A549 (cell line): ENCODE measurements around the gene VPS51. TPM values are rescaled to one million over a fixed set of nuclear protein-coding genes. Genes with fewer than 3 reads are reported as not detected.

Experiments used
- ATAC-seq, 2 experiments: fragments of 200-7000 bp in 1 of 2; fragments of >200 bp in 1 of 2; cut with Nextera tagmentation in 1 of 2; cut with Tn5 transposase in 1 of 2; 3 replicates each; pipeline versions ENCODE4 v1.8.0 to v1.9.1; 2018 to 2020; ENCODE audit warnings: mild to moderate bottlenecking in 1 of 2, moderate library complexity in 1 of 2
- CTCF ChIA-PET: fragments of 300-600 bp; sonication (Branson Sonifier 250); formaldehyde crosslinking; extraction: SDS; loops from one replicate; lab custom pipeline; 2021; ENCODE audit warnings: antibody characterized with exemption, inconsistent platforms; lab: Yijun Ruan, JAX
- POLR2A ChIA-PET: fragments of 350-600 bp; formaldehyde crosslinking; extraction: SDS; loops from one replicate; lab custom pipeline; 2021; ENCODE audit warnings: antibody characterized with exemption, inconsistent platforms; lab: Yijun Ruan, JAX
- DNase-seq, 2 experiments: peaks; one replicate each; pipeline versions ENCODE4 v3.0.0 to v3.0.0-alpha.2; 2011 to 2016; ENCODE audit warnings: low read depth in 1 of 2, low spot score in 1 of 2
- FAIRE-seq: peaks from 2 replicates; lab custom pipeline; 2011; peaks lifted over from hg19 to GRCh38; lab: Jason Lieb, UNC
- H3K27ac ChIP-seq, 2 experiments: fragments of >200 bp; sonication (Bioruptor Twin); formaldehyde crosslinking; 3 replicates each; pipeline ENCODE4 v1.5.1; 2016 to 2017
- H3K4me1 ChIP-seq: fragments of >200 bp; sonication (Bioruptor Twin); formaldehyde crosslinking; 3 replicates; pipeline ENCODE4 v1.6.1; 2016
- H3K4me2 ChIP-seq: fragments of >200 bp; sonication (Bioruptor Twin); formaldehyde crosslinking; 3 replicates; pipeline ENCODE4 v1.6.1; 2016
- H3K4me3 ChIP-seq: fragments of >200 bp; sonication (Bioruptor Twin); formaldehyde crosslinking; 3 replicates; pipeline ENCODE4 v1.5.1; 2016
- H3K9me3 ChIP-seq: fragments of >200 bp; sonication (Bioruptor Twin); formaldehyde crosslinking; 3 replicates; pipeline ENCODE4 v1.6.1; 2016
- BCL3 ChIP-seq: fragments of >200 bp; sonication (Bioruptor Twin); formaldehyde crosslinking; IDR thresholded peaks from 3 replicates; pipeline ENCODE4 v1.6.1; 2016
- BHLHE40 ChIP-seq: IDR thresholded peaks from 2 replicates; pipeline ENCODE4 v1.6.1; 2012; ENCODE audit warnings: low read depth, low read length, inconsistent platforms
- CHD2 ChIP-seq: fragments of 150-350 bp; IDR thresholded peaks from 2 replicates; pipeline ENCODE4 v1.6.1; 2014; ENCODE audit warnings: low read length; ENCODE audit not compliant: partially characterized antibody
- CTCF ChIP-seq: fragments of >200 bp; sonication (Bioruptor Twin); formaldehyde crosslinking; IDR thresholded peaks from 3 replicates; pipeline ENCODE4 v1.5.1; 2016
- FOSL2 ChIP-seq, 2 experiments: fragments of 450-650 bp in 1 of 2; fragments of >200 bp in 1 of 2; sonication (Bioruptor Twin) in 1 of 2; formaldehyde crosslinking; IDR thresholded peaks; 2 replicates each; pipeline versions ENCODE4 v1.5.0 to v1.6.1; 2016 to 2020; ENCODE audit warnings: mild to moderate bottlenecking in 1 of 2, moderate library complexity in 1 of 2
- FOXS1 ChIP-seq: fragments of 250-450 bp; sonication (Bioruptor Pico); IDR thresholded peaks from 2 replicates; pipeline ENCODE4 v1.5.0; 2020; ENCODE audit warnings: mild to moderate bottlenecking, moderate library complexity
- GATA3 ChIP-seq: IDR thresholded peaks from 2 replicates; pipeline ENCODE4 v1.6.1; 2012; ENCODE audit warnings: borderline replicate concordance
- HDAC2 ChIP-seq: fragments of 200-600 bp; sonication (generic); IDR thresholded peaks from 2 replicates; pipeline ENCODE4 v1.6.1; 2016
- HEYL ChIP-seq: fragments of 250-450 bp; sonication (Bioruptor Pico); IDR thresholded peaks from 2 replicates; pipeline ENCODE4 v1.8.0; 2021; ENCODE audit warnings: mild to moderate bottlenecking, moderate library complexity
- HOXA7 ChIP-seq: fragments of 250-450 bp; sonication (Bioruptor Pico); IDR thresholded peaks from 2 replicates; pipeline ENCODE4 v1.5.0; 2020; ENCODE audit warnings: mild to moderate bottlenecking, moderate library complexity
- JUN ChIP-seq, 2 experiments: fragments of >200 bp; sonication (Bioruptor Twin); formaldehyde crosslinking; IDR thresholded peaks; 2 replicates in 1 of 2; 3 replicates in 1 of 2; pipeline ENCODE4 v1.6.1; 2016 to 2017
- KDM5A ChIP-seq: fragments of 200-600 bp; sonication (generic); IDR thresholded peaks from 2 replicates; pipeline ENCODE4 v1.6.1; 2016; ENCODE audit warnings: antibody characterized with exemption, mild to moderate bottlenecking
- MAZ ChIP-seq: fragments of 150-350 bp; IDR thresholded peaks from 2 replicates; pipeline ENCODE4 v1.6.1; 2014; ENCODE audit warnings: antibody characterized with exemption, low read depth, low read length, borderline replicate concordance
- MYC ChIP-seq: IDR thresholded peaks from 2 replicates; pipeline ENCODE4 v1.6.1; 2012; ENCODE audit warnings: mild to moderate bottlenecking, inconsistent platforms, low read length, improper control_type of control experiment, borderline replicate concordance
- NFE2L2 ChIP-seq: fragments of 150-350 bp; conservative IDR thresholded peaks from 2 replicates; pipeline ENCODE4 v1.6.1; 2014; ENCODE audit warnings: low read length
- PHF8 ChIP-seq: fragments of 200-600 bp; sonication (generic); IDR thresholded peaks from 2 replicates; pipeline ENCODE4 v1.6.1; 2016; ENCODE audit warnings: low read depth, mild to moderate bottlenecking, antibody characterized with exemption, moderate library complexity, borderline replicate concordance
- POLR2A ChIP-seq: IDR thresholded peaks from 2 replicates; pipeline ENCODE4 v1.6.1; 2012; ENCODE audit warnings: mild to moderate bottlenecking, low read length
- RAD21 ChIP-seq, 2 experiments: fragments of >200 bp in 1 of 2; sonication (Bioruptor Twin) in 1 of 2; formaldehyde crosslinking in 1 of 2; IDR thresholded peaks in 1 of 2; conservative IDR thresholded peaks in 1 of 2; 2 replicates in 1 of 2; 3 replicates in 1 of 2; pipeline ENCODE4 v1.6.1; 2012 to 2018; ENCODE audit warnings: inconsistent platforms in 1 of 2
- RARB ChIP-seq: fragments of 250-450 bp; sonication (Bioruptor Pico); IDR thresholded peaks from 2 replicates; pipeline ENCODE4 v1.8.0; 2021; ENCODE audit warnings: mild to moderate bottlenecking, moderate library complexity
- RCOR1 ChIP-seq: fragments of 150-350 bp; IDR thresholded peaks from 2 replicates; pipeline ENCODE4 v1.6.1; 2014; ENCODE audit warnings: antibody characterized with exemption, low read length, low read depth
- RFX5 ChIP-seq: fragments of 450-650 bp; IDR thresholded peaks from 2 replicates; pipeline ENCODE4 v1.7.1; 2014; ENCODE audit warnings: antibody characterized with exemption, mild to moderate bottlenecking, moderate library complexity
- TP53 ChIP-seq: fragments of 250-450 bp; sonication (Bioruptor Pico); IDR thresholded peaks from 2 replicates; pipeline ENCODE4 v1.5.0; 2021; ENCODE audit warnings: mild to moderate bottlenecking, moderate library complexity
- USF2 ChIP-seq: fragments of 450-650 bp; IDR thresholded peaks from 2 replicates; pipeline ENCODE4 v1.6.1; 2014; ENCODE audit warnings: antibody characterized with exemption
- ZNF302 ChIP-seq: fragments of 250-450 bp; sonication (Bioruptor Pico); IDR thresholded peaks from 2 replicates; pipeline ENCODE4 v1.9.0; 2021; ENCODE audit warnings: inconsistent platforms, mild to moderate bottlenecking, moderate library complexity
- ZSCAN20 ChIP-seq: fragments of 250-450 bp; sonication (Bioruptor Pico); IDR thresholded peaks from 2 replicates; pipeline ENCODE4 v1.8.0; 2022; ENCODE audit warnings: mild to moderate bottlenecking, moderate library complexity
- WGBS: methylation state at CpG from one replicate; pipeline ENCODE4 v1.1.6; 2017; ENCODE audit errors: missing lambda C conversion rate; 5-methylcytosine and 5-hydroxymethylcytosine counted together
- polyA plus RNA-seq, 4 experiments: library from polyadenylated mRNA; depleted of rRNA in 3 of 4; stranded (reverse); fragments of >200 nt; fragmentation: RNase III in 1 of 4; extraction: RNeasy Plus Mini Kit Qiagen cat#74134 plus additional on column Dnase treatment in 1 of 4; gene quantifications; 2 replicates in 3 of 4; 3 replicates in 1 of 4; pipeline ENCODE4 v1.2.3, GENCODE V29; 2011 to 2017

VPS51 gene
- polyA plus RNA-seq, 2 of the 4 experiments (the other 2 are of a cell fraction), result 37.2 to 51.0 TPM

- TF ChIP-seq MYC (no peak; the same call in none of the 2 replicates), HEYL (CRISPR knock-in tag) (no peak), HDAC2 (no peak), GATA3 (peak; percentile 86), MAZ (no peak; the same call in 1 of the 2 replicates), ZSCAN20 (CRISPR knock-in tag) (no peak), USF2 (no peak), HOXA7 (CRISPR knock-in tag) (no peak), CTCF (no peak), RCOR1 (no peak), TP53 (CRISPR knock-in tag) (peak; percentile 66; the same call in 1 of the 2 replicates), RFX5 (no peak), NFE2L2 (no peak), RAD21 (conservative IDR thresholded peaks at IDR 0.05 in 1 of 2, IDR thresholded peaks at IDR 0.05 in 1 of 2) (peak in 1 of 2 experiments; percentile 1; a peak in 1 of 5 replicates), ZNF302 (no peak), FOSL2 (IDR thresholded peaks at IDR 0.05) (no peak), FOSL2 (CRISPR knock-in tag; IDR thresholded peaks at IDR 0.05) (peak; percentile 39; the same call in 1 of the 2 replicates), RARB (CRISPR knock-in tag) (peak; percentile 61; the same call in 1 of the 2 replicates), POLR2A (peak; percentile 94), CHD2 (no peak), BHLHE40 (peak; percentile 59; the same call in 1 of the 2 replicates), FOXS1 (CRISPR knock-in tag) (no peak), JUN (IDR thresholded peaks at IDR 0.05) (peak; percentile 70 to 96; a peak in 4 of 5 replicates), BCL3 (peak; percentile 45; the same call in 2 of the 3 replicates), KDM5A (peak; percentile 33; the same call in 1 of the 2 replicates), PHF8 (peak; percentile 78)
- Histone ChIP-seq H3K27ac (peak within 1 kb of the TSS; percentile 96 to 98), H3K9me3 (no peaks in the 10 kb centered on the region), H3K4me3 (peak within 1 kb of the TSS; percentile 89), H3K4me2 (peak within 1 kb of the TSS; percentile 100), H3K4me1 (peaks cover 15% of the 10 kb centered on the region)
- DNase-seq (peak; percentile 93 to 96), FAIRE-seq (no peak), ATAC-seq (peak; percentile 88 to 91)
- ChIA-PET POLR2A (interaction anchor here (0.9 to 3.0 kb wide), 13 partner anchors 8 to 199 kb away, joined by 3 to 37 read pairs (median 7); partner anchors contain the start of genes CAPN1, DPF2, FAU and MRPL49), CTCF (interaction anchor here (0.9 to 3.5 kb wide), 8 partner anchors 8 to 132 kb away, joined by 3 to 19 read pairs (median 4); partner anchors contain the start of genes TM7SF2 and ZNHIT2)
- 3% methylated on average over 13 of the region's 60 CpGs for whole genome bisulfite sequencing
These were observed 38.4 kb downstream of the VPS51 start, which contains the start of gene SYVN1 for GRCh38 chr11:65134240-65134951. TSS of gene SYVN1 (minus strand) at chr11:65134519. CDS start at chr11:65133601, 918 bp downstream.
